HG02943 (cell line): ENCODE data around the gene DOK5.

Experiments
- ATAC-seq: cut with Tn5 transposase; IDR thresholded peaks from one replicate; pipeline ENCODE4 v1.9.1; 2021; ENCODE audit warnings: mild to moderate bottlenecking, low read depth, moderate library complexity; ENCODE audit not compliant: unreplicated experiment

DOK5 gene

DNA sequence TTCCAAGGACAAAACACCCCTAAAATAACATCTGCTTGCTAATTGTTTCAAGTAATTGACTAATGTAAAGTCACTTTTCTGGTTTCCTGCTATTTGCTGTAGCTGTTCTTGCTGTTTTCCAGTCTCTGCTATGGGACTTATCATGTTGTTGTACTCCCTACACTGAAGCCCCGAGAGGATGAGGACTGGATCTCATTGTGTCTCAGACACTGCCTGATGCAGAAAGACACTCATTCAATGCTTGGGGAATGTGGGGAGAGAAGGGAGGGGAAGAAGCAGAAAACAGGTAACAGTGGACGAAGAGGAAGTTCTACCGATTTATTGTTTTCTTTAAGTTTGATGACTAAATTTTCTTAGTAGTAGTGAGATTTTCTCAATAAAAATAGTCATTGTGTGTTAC, 79.8 kb downstream of the DOK5 start:
- no peak for ATAC-seq

DNA sequence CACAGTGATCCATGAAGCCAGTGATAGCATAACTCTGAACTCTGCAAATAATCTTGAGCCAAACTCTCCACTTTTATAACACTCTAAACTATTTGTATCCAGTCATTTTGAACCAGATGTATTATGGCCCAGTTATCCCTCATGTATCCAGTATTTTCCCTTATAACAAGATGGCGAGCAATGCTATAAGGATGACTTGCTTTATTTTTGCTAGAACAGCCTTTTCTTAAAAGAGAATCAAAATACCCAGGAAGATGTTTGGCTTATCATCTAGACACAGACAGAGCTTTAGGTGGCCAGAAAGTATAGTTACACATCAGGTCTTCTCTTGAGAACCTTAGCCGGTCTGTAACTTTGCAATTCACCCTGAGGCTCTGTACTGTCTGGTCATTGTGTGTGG, 81.0 kb downstream of the DOK5 start:
- ATAC-seq, result no peak

GRCh38 chr20:54557806-54558590, 82.6 kb downstream of the DOK5 start:
- ATAC-seq, result no peak

- ATAC-seq, result no peak
Observed at GRCh38 chr20:54559890-54560289, 84.5 kb downstream of the DOK5 start.

GRCh38 chr20:54560357-54560756, 85.0 kb downstream of the DOK5 start:
- no peak for ATAC-seq

- ATAC-seq, result no peak
Observed at GRCh38 chr20:54565255-54565654, 89.9 kb downstream of the DOK5 start.

- no peak for ATAC-seq
Observed at GRCh38 chr20:54566031-54566688, 90.8 kb downstream of the DOK5 start.

DNA sequence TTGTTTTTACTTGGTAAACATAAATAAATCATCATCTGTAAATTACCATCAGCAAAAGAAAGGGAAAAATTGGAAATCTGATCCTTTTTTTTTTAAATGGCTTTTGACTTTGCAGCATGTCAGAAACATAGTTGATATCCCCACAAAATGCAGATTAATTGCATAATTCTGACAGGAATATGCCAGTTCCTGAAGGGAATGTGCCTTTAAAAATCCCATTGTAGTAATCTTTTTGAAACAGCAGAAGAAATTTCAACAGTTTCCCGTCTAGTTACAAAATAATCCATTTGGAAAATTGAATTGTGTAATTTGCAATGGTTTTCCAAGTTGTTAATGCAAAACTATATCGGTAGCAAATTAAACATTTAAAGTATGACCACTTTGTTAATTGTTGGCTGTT, 95.2 kb downstream of the DOK5 start:
- ATAC-seq, result no peak

DNA sequence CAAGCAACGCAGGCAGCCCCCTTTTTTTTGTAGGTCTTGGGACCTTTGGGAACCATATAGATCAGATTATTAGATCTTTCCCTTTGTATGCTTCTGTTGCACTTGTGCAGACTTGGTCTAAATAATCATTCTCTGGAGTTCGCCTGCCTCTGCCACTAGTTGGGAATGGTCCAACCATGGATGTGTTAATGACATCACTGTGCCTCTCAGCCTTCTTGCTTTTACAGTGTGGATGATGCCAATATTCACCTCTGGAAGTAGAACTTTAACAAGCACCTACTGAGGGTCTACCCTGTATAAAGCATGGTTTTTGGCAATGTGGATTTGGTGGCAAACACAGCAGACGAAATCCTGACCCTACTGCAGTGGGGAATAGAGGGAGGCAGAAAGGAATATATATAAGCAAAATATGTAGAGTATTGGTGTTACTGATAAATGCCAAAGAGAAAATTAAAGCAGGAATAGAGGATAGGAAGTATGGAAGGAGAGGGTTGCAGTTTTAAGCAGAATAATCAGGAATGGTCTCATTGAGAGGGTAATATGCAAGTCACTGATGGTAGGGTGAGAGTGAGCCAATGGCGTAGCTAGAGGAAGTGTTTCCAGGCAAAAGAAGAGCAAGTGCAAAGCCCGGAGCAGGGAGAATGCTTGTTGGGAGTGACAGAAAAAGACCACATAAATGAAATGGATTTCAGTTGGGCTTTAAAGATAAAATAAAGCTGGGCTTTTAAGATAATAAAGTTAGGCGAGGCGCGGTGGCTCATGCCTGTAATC, 97.5 kb downstream of the DOK5 start:
- no peak for ATAC-seq

GRCh38 chr20:54573838-54574237, 98.4 kb downstream of the DOK5 start:
- ATAC-seq, result no peak

GRCh38 chr20:54576518-54576917, 101.1 kb downstream of the DOK5 start:
- ATAC-seq, result no peak

- ATAC-seq, result no peak
Observed at GRCh38 chr20:54577637-54578036, 102.2 kb downstream of the DOK5 start.

GRCh38 chr20:54585217-54585616, 109.8 kb downstream of the DOK5 start:
- no peak for ATAC-seq

DNA sequence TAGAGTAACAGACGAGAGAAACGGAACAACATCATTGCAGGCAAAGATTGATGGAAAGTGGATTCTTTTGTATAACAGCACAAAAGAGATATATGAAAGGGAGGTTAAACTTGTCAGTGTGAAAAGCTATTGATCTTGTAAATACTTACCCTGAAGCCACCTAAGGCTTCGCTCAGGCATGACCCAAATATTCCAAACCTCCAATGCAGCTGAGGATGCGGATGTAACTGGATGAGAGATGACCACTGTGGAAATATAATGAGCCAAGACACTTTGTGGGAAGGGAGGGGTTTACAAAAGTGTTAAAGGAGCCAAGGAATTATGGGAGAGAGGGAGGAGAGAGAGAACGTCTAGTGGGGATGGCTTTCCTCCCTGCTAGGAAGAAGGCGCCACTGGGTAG, 112.0 kb downstream of the DOK5 start:
- no peak for ATAC-seq

- ATAC-seq, result no peak
Observed at GRCh38 chr20:54589402-54590030, 114.1 kb downstream of the DOK5 start.

- no peak for ATAC-seq
Observed at GRCh38 chr20:54590856-54591255, 115.5 kb downstream of the DOK5 start.

DNA sequence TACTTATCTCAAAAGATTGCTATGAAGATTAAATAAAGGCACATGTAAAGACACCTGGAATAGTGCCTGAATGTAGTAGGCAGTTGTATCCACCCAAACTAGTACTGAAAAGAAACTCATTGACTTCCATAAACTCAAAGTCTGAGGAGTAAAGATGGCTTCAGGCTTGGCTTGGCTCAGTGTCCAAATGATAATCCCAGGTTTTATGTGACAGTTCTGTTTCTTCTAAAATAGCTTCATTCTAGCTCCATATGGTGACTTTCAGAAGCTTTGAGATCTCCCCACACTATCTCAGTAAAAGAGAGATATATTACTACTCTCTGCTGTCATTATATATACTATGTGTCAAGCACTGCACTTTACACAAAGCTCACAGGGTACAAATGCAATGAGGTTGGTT, 121.3 kb downstream of the DOK5 start:
- no peak for ATAC-seq

GRCh38 chr20:54598352-54598751, 123.0 kb downstream of the DOK5 start:
- ATAC-seq, result no peak

DNA sequence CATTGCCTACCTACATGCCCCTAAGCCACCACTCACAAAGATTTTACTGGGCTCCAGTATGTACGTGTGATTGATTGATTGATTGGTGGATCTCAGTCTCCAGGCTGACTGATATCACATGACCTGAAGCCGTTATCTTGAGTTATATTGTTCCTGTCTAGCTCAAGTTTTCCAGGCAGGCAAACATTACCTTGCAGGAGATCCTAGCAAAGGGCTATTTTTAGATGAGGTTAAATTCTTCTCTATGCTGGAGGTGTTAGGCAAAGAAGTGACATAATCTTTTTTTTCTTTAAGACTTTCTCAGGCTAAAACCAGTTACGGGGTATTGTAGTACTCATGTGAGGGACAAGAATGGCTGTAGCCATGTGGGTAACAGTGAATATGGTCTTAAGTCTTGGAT, 125.2 kb downstream of the DOK5 start:
- no peak for ATAC-seq

- ATAC-seq, result no peak
Observed at GRCh38 chr20:54601831-54602515, 126.6 kb downstream of the DOK5 start.
